Spleen (tissue), 11 donors: ENCODE measurements around the gene ZNF616. TPM values are rescaled to one million over a fixed set of nuclear protein-coding genes. Genes with fewer than 3 reads are reported as not detected.
A peak's percentile ranks its signal among the peaks of the same experiment; 100 is the strongest.

Experiments
- DNase-seq: peaks from one replicate; pipeline ENCODE4 v3.0.0-alpha.2; 2020
- H3K27ac ChIP-seq, 8 donors: fragments of 200-600 bp; sonication (generic) in 7 of 8; 1 replicate in 4 of 8; 2 replicates in 4 of 8; pipeline versions ENCODE4 v1.5.0 to v1.8.0; 2016 to 2021; ENCODE audit warnings: inconsistent platforms in 4 of 8, mild to moderate bottlenecking in 4 of 8, moderate library complexity in 1 of 8
- H3K27me3 ChIP-seq, 7 donors: fragments of 200-600 bp; sonication (generic) in 6 of 7; replicated peaks in 1 of 7; 1 replicate in 4 of 7; 2 replicates in 3 of 7; pipeline versions ENCODE4 v1.5.0 to v1.8.0; 2016 to 2021; ENCODE audit warnings: inconsistent platforms in 3 of 7, mild to moderate bottlenecking in 1 of 7
- H3K36me3 ChIP-seq, 6 donors: fragments of 200-600 bp; sonication (generic) in 5 of 6; 1 replicate in 4 of 6; 2 replicates in 2 of 6; pipeline versions ENCODE4 v1.5.0 to v1.8.0; 2016 to 2021; ENCODE audit warnings: inconsistent platforms in 2 of 6
- H3K4me1 ChIP-seq, 6 donors: fragments of 200-600 bp; sonication (generic) in 5 of 6; 1 replicate in 3 of 6; 2 replicates in 3 of 6; pipeline versions ENCODE4 v1.5.0 to v1.8.0; 2016 to 2021; ENCODE audit warnings: inconsistent platforms in 3 of 6
- H3K4me3 ChIP-seq, 8 donors: fragments of 200-600 bp; sonication (generic) in 7 of 8; 1 replicate in 4 of 8; 2 replicates in 4 of 8; pipeline versions ENCODE4 v1.5.0 to v1.8.0; 2016 to 2021; ENCODE audit warnings: inconsistent platforms in 4 of 8, mild to moderate bottlenecking in 4 of 8, moderate library complexity in 2 of 8
- H3K9me3 ChIP-seq, 8 donors: fragments of 200-600 bp; sonication (generic) in 7 of 8; 1 replicate in 4 of 8; 2 replicates in 4 of 8; pipeline versions ENCODE4 v1.5.0 to v1.8.0; 2016 to 2021; ENCODE audit warnings: inconsistent platforms in 4 of 8
- CTCF ChIP-seq, 11 experiments: fragments of 200-600 bp in 7 of 11; fragments of 450-650 bp in 4 of 11; sonication (generic) in 4 of 11; IDR thresholded peaks in 8 of 11; conservative IDR thresholded peaks in 3 of 11; 1 replicate in 7 of 11; 2 replicates in 4 of 11; pipeline versions ENCODE4 v1.4.0 to v1.8.0; 2016 to 2021; ENCODE audit warnings: antibody characterized with exemption in 11 of 11, inconsistent platforms in 4 of 11, mild to moderate bottlenecking in 1 of 11
- POLR2A ChIP-seq, 3 donors: fragments of 450-650 bp; IDR thresholded peaks; one replicate each; pipeline ENCODE4 v1.5.1; 2017; ENCODE audit warnings: antibody characterized with exemption in 3 of 3, mild to moderate bottlenecking in 1 of 3
- POLR2AphosphoS5 ChIP-seq, 3 donors: sonication (generic); formaldehyde crosslinking; IDR thresholded peaks; one replicate each; pipeline ENCODE4 v1.5.1; 2017; ENCODE audit warnings: antibody characterized with exemption in 3 of 3
- WGBS, 5 donors: extraction: QIAGEN DNeasy Blood & Tissue Kit in 3 of 5; methylation state at CpG; one replicate each; pipeline versions ENCODE4 v1.1.5 to v1.1.7; 2013 to 2018; 5-methylcytosine and 5-hydroxymethylcytosine counted together
- intact Hi-C: fragments of 100-400 bp; cut with DNase I; formaldehyde crosslinking; loops from one replicate; pipeline ENCODE4 v1.15.0; 2023; ENCODE audit warnings: low total_unique reads
- polyA plus RNA-seq, 3 donors: library from polyadenylated mRNA; stranded (reverse); fragments of 200-250 nt; gene quantifications; one replicate each; pipeline ENCODE4 v1.2.1, GENCODE V29; 2013
- total RNA-seq, 7 donors: library from RNA; depleted of rRNA in 3 of 7; stranded (reverse); fragments of >200 nt in 3 of 7; fragmentation: NEBNext Ultra II Directional in 4 of 7; extraction: Animal tissue kit (Norgen Biotek cat#: 25700) in 4 of 7; gene quantifications; one replicate each; pipeline versions ENCODE4 v1.1.0 to v1.2.1, GENCODE V29; 2016 to 2021
- donor health status: healthy with polysubstance abuse.
- donor health status: DM: no; HTN: no; CAD: no; lungs with moderate emphysema.
- donor health status: DM: no; HTN: no; CAD: no.
- donor health status: Bipolar disorder and iron deficiency.
- donor health status: healthy.
- donor health status: DM: no; HTN: no; CAD: no.
- donor health status: DM: yes; HTN: yes; CAD: no.

Gene ZNF616
- total and polyA plus RNA-seq, 10 donors = 1.3 to 22.6 (median 9.1) TPM

- no peak for DNase-seq
- TF ChIP-seq CTCF (IDR thresholded peaks at IDR 0.05 in 8 of 11, conservative IDR thresholded peaks at IDR 0.05 in 3 of 11) (no peak), POLR2AphosphoS5 (IDR thresholded peaks at IDR 0.05) (no peak), POLR2A (IDR thresholded peaks at IDR 0.05) (no peak)
- H3K4me1 ChIP-seq = peaks cover 7 to 28% (median 23%) of the 10 kb centered on the region in 6 donors
- H3K36me3 ChIP-seq = peaks cover 0 to 4% (median 0%) of the 10 kb centered on the region in 6 donors
- intact Hi-C loops = loop anchor here (5.0 kb wide), 1 partner anchor 46 kb away; no protein-coding TSS in a partner anchor
- no peaks in the 10 kb centered on the region for H3K27me3 ChIP-seq
- H3K4me3 ChIP-seq = no peak overlapping the region
- WGBS, 5 donors = 79 to 97% (median 81%) methylated on average over 2 of the region's 2 CpGs
- H3K27ac ChIP-seq = no peak overlapping the region
- H3K9me3 ChIP-seq = peaks cover 0 to 53% (median 16%) of the 10 kb centered on the region in 8 donors
Observed at GRCh38 chr19:52141203-52141602, 1.5 kb upstream of the ZNF616 start.

GRCh38 chr19:52140032-52140710 lies 433 bp upstream of the ZNF616 start:
- WGBS, 5 donors = 23 to 28% (median 25%) methylated on average over 22 of the region's 22 CpGs
- peak overlapping the region; percentile 84 to 99 (median 91) for H3K4me3 ChIP-seq
- intact Hi-C loops = loop anchor here (5.0 kb wide), 1 partner anchor 47 kb away; no protein-coding TSS in a partner anchor
- H3K4me1 ChIP-seq = peaks cover 7 to 28% (median 23%) of the 10 kb centered on the region in 6 donors
- H3K9me3 ChIP-seq = peaks cover 0 to 51% (median 12%) of the 10 kb centered on the region in 8 donors
- peak overlapping the region; percentile 88 to 97 (median 94) for H3K27ac ChIP-seq
- TF ChIP-seq POLR2AphosphoS5 (IDR thresholded peaks at IDR 0.05) (no peak), POLR2A (IDR thresholded peaks at IDR 0.05) (no peak), CTCF (IDR thresholded peaks at IDR 0.05 in 8 of 11, conservative IDR thresholded peaks at IDR 0.05 in 3 of 11) (no peak)
- H3K36me3 ChIP-seq = peaks cover 0 to 7% (median 0%) of the 10 kb centered on the region in 6 donors
- DNase-seq = peak; percentile 99
- H3K27me3 ChIP-seq = no peaks in the 10 kb centered on the region

GRCh38 chr19:52138983-52139251 lies 821 bp downstream of the ZNF616 start:
- Histone ChIP-seq H3K4me3 (peak overlapping the region; percentile 84 to 99 (median 91)), H3K27ac (peak overlapping the region; percentile 88 to 97 (median 94)), H3K36me3 (peaks cover 0 to 17% (median 0%) of the 10 kb centered on the region in 6 donors), H3K27me3 (no peaks in the 10 kb centered on the region), H3K4me1 (peaks cover 7 to 28% (median 23%) of the 10 kb centered on the region in 6 donors), H3K9me3 (peaks cover 0 to 54% (median 13%) of the 10 kb centered on the region in 8 donors)
- DNase-seq = no peak
- 0 to 1% (median 0%) methylated on average over 7 of the region's 7 CpGs for WGBS, 5 donors
- TF ChIP-seq POLR2AphosphoS5 (IDR thresholded peaks at IDR 0.05) = no peak
- no peak for TF ChIP-seq POLR2A (IDR thresholded peaks at IDR 0.05)
- TF ChIP-seq CTCF (IDR thresholded peaks at IDR 0.05 in 8 of 11, conservative IDR thresholded peaks at IDR 0.05 in 3 of 11) = no peak
- intact Hi-C loops = loop anchor here (2.0 kb wide), 1 partner anchor 98 kb away; no protein-coding TSS in a partner anchor

- Histone ChIP-seq H3K4me3 (peak overlapping the region; percentile 84 to 99 (median 91)), H3K36me3 (peaks cover 0 to 22% (median 0%) of the 10 kb centered on the region in 6 donors), H3K4me1 (peaks cover 7 to 28% (median 23%) of the 10 kb centered on the region in 6 donors), H3K9me3 (peaks cover 0 to 54% (median 18%) of the 10 kb centered on the region in 8 donors), H3K27ac (peak overlapping the region; percentile 88 to 97 (median 94)), H3K27me3 (no peaks in the 10 kb centered on the region)
- intact Hi-C loops = loop anchor here (2.0 kb wide), 1 partner anchor 98 kb away; no protein-coding TSS in a partner anchor
- WGBS, 5 donors = 10 to 17% (median 14%) methylated on average over 14 of the region's 14 CpGs
- TF ChIP-seq CTCF (IDR thresholded peaks at IDR 0.05 in 8 of 11, conservative IDR thresholded peaks at IDR 0.05 in 3 of 11) (no peak), POLR2A (IDR thresholded peaks at IDR 0.05) (no peak), POLR2AphosphoS5 (IDR thresholded peaks at IDR 0.05) (no peak)
- peak; percentile 74 for DNase-seq
Observed at GRCh38 chr19:52138278-52138982, 1.3 kb downstream of the ZNF616 start.
